GM12864 (cell line): ENCODE results near the gene ABCC4.

Experiments used
- DNase-seq: peaks from one replicate; pipeline ENCODE4 v3.0.0-alpha.2; 2011; ENCODE audit warnings: low read depth
- H3K4me3 ChIP-seq: 2 replicates; pipeline ENCODE4 v1.5.1; 2011; ENCODE audit warnings: mild to moderate bottlenecking, low read depth, low read length, control low read depth
- TF ChIP-seq, protein P1 (sequence below): IDR thresholded peaks from 2 replicates; pipeline ENCODE4 v1.5.1; 2011; ENCODE audit warnings: low read depth, mild to moderate bottlenecking, moderate library complexity, low read length, control low read depth, inconsistent platforms; ENCODE audit errors: missing control alignments

Gene ABCC4, protein sequence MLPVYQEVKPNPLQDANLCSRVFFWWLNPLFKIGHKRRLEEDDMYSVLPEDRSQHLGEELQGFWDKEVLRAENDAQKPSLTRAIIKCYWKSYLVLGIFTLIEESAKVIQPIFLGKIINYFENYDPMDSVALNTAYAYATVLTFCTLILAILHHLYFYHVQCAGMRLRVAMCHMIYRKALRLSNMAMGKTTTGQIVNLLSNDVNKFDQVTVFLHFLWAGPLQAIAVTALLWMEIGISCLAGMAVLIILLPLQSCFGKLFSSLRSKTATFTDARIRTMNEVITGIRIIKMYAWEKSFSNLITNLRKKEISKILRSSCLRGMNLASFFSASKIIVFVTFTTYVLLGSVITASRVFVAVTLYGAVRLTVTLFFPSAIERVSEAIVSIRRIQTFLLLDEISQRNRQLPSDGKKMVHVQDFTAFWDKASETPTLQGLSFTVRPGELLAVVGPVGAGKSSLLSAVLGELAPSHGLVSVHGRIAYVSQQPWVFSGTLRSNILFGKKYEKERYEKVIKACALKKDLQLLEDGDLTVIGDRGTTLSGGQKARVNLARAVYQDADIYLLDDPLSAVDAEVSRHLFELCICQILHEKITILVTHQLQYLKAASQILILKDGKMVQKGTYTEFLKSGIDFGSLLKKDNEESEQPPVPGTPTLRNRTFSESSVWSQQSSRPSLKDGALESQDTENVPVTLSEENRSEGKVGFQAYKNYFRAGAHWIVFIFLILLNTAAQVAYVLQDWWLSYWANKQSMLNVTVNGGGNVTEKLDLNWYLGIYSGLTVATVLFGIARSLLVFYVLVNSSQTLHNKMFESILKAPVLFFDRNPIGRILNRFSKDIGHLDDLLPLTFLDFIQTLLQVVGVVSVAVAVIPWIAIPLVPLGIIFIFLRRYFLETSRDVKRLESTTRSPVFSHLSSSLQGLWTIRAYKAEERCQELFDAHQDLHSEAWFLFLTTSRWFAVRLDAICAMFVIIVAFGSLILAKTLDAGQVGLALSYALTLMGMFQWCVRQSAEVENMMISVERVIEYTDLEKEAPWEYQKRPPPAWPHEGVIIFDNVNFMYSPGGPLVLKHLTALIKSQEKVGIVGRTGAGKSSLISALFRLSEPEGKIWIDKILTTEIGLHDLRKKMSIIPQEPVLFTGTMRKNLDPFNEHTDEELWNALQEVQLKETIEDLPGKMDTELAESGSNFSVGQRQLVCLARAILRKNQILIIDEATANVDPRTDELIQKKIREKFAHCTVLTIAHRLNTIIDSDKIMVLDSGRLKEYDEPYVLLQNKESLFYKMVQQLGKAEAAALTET (N-terminal part only)

GRCh38 chr13:95301183-95301967 lies at the start of gene ABCC4:
ABCC4 (minus strand) TSS chr13:95301451; CDS start chr13:95301314, 137 bp downstream.
- H3K4me3 ChIP-seq: peak within 1 kb of the TSS; percentile 65
- DNase-seq: no peak
- TF ChIP-seq, protein P1, sequence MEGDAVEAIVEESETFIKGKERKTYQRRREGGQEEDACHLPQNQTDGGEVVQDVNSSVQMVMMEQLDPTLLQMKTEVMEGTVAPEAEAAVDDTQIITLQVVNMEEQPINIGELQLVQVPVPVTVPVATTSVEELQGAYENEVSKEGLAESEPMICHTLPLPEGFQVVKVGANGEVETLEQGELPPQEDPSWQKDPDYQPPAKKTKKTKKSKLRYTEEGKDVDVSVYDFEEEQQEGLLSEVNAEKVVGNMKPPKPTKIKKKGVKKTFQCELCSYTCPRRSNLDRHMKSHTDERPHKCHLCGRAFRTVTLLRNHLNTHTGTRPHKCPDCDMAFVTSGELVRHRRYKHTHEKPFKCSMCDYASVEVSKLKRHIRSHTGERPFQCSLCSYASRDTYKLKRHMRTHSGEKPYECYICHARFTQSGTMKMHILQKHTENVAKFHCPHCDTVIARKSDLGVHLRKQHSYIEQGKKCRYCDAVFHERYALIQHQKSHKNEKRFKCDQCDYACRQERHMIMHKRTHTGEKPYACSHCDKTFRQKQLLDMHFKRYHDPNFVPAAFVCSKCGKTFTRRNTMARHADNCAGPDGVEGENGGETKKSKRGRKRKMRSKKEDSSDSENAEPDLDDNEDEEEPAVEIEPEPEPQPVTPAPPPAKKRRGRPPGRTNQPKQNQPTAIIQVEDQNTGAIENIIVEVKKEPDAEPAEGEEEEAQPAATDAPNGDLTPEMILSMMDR: no peak

GRCh38 chr13:95349267-95349666 lies 48.0 kb upstream of the ABCC4 start:
- no peak overlapping the region for H3K4me3 ChIP-seq

GRCh38 chr13:95343944-95344343 lies 42.7 kb upstream of the ABCC4 start:
- TF ChIP-seq, protein P1: no peak
- no peak for DNase-seq
- H3K4me3 ChIP-seq: no peak overlapping the region

More at GRCh38 chr13:95349267-95349666, 48.0 kb upstream of the ABCC4 start:
- DNase-seq: no peak
- TF ChIP-seq, protein P1: no peak

DNA sequence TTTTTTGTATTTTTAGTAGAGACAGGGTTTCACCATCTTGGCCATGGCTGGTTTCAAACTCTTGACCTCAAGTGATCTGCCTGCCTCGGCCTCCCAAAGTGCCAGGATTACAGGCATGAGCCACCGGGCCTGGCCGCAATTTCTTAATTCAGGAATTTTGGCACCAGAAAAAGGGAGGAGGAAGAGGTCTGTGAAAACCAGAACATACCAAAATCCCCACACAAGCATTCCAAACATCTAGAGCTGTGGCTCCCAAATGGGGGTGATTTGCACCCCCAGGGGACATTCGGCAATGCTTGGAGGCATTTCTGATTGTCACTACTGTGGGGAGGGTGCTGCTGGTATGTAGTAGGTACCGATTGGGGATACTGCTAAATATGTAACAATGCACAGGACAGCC lies 40.2 kb upstream of the ABCC4 start:
- no peak overlapping the region for H3K4me3 ChIP-seq
- no peak for DNase-seq
- TF ChIP-seq, protein P1: no peak

- no peak for DNase-seq
- TF ChIP-seq, protein P1: no peak
- no peak overlapping the region for H3K4me3 ChIP-seq
Observed at GRCh38 chr13:95338905-95339304, 37.7 kb upstream of the ABCC4 start.

- DNase-seq: no peak
- no peak overlapping the region for H3K4me3 ChIP-seq
- TF ChIP-seq, protein P1: no peak
Observed at GRCh38 chr13:95337597-95337996, 36.3 kb upstream of the ABCC4 start.
